Pulmonary artery endothelial cell (primary cell): ENCODE measurements around the gene LY86. TPM values are rescaled to one million over a fixed set of nuclear protein-coding genes. Genes with fewer than 3 reads are reported as not detected.
"Not testable (repeated sequence)": the region's sequence is repeated elsewhere in the genome, so short reads cannot be mapped to it uniquely, and the experiment has no call there.

Experiments used
- DNase-seq: peaks from one replicate; pipeline ENCODE4 v3.0.0-alpha.2; 2011; ENCODE audit warnings: low read depth, low spot score
- total RNA-seq: library from RNA; depleted of rRNA; stranded (reverse); fragments of >200 nt; gene quantifications from 2 replicates; pipeline ENCODE4 v1.2.3, GENCODE V29; 2014

Gene LY86
- total RNA-seq, 1 donor from 2014 or later: not detected

DNA sequence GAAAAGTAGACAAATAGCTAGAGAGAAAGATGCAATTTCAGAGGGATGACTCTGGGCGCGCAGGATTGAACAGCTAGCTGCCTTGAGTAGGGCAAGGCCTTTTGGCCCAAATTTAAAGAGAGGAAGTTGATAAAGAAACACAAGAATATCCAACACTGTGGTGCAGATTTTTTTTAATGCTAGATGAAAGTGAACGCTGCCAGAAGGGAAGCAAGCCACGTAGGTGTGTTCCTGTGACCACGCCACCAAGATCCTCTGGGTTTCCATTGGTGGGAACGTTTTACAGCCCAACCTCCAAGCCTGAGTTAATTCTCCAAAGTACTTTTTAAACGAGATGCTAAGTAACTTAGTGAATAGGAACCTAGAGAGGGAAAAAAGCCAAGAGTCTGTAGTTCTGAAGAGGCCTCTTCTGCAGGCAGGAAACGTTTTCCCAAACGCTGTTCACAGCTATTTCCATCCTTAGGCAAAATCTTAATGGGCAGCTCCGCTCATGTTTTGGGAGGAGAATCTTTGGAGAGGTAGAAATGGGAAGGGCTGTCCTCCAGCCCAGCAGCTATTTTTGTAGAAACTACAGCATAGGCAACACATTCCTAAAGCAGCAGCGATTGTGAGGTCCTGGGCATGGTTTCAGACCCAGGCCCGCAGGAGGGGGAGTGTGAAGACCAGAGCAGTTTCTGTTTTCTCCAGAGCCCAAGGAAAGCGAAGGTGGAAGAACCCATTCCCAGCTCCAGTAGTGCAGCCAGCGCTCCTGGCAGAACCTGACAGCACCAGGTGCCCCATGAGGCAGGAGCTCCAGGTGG, 8.2 kb downstream of the LY86 start:
- no peak for DNase-seq

DNA sequence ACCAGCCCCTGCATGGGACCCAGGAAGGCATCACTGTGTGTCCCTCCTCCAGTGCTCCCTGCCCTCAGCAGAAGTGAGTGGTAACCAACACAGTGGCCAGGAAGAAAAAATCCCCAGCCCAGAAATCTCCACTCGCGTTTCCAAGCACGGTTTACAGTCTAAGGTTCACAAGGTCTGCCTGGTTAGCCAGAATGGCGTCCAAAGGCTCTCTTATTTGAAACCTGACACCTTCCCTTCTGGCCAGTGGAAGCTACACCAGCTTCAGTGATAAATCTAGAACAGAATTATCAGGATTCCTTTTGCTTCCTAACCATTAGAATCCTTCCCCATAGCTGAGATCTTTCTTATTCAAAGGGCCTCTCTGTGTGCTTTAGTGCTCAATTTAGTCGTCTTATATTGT, 9.2 kb downstream of the LY86 start:
- DNase-seq: no peak

DNA sequence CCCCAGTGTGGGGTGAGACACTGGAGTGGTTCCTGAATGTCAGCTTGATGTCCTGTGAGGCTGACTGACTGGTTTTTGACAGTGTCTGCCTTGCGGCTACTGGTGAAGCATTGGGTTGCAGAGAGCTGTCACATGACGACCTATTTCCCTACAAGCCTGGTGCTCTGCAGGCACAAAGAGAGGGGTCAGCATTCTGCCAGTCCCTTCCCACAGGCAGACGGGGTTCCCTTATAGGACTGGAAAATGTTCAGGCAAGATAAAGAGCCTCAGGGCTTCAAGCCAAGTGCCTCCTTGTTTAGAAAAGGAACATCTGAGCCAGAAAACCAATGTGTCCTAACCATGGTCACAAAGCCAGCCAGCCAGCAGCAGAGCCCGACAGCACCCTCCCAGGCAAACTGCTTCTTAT, 11.0 kb downstream of the LY86 start:
- no peak for DNase-seq

DNA sequence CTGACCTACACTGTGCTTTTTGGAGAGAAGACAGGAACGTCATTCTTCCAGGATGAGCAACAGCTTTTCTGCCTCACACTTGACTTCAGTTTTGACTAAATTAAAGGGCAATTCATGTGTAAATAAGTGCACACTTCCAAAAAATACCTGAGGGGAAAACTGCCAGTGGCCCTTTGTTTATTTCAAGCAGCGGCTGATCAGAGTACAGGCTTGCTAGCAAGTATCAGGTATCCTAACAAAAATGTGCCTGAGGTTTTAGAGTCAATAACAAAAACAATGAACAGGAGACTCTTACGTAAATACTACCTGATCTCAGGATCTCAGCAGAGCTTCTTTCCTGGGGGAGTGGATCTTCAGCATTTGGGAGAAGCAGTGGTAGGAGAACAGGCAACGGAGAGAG, 12.4 kb downstream of the LY86 start:
- no peak for DNase-seq

DNA sequence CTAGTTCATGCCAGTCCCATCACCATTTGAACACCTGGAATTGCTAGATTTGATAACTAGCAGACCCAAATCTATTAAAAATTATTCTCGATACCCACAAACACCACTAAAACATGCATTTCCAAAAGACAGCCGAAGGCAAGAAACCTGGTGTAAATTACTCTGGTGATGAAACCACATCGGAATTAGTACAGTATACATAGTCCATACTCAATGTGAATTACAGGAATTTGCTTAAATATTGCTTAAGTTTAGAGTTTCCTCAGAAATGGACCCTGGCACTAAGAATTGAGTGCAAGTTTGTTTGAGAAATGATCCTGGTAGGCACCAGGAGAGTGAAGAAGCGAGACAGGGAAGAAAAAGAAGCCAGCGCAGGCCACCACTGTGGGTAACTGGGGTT, 13.7 kb downstream of the LY86 start:
- no peak for DNase-seq

DNA sequence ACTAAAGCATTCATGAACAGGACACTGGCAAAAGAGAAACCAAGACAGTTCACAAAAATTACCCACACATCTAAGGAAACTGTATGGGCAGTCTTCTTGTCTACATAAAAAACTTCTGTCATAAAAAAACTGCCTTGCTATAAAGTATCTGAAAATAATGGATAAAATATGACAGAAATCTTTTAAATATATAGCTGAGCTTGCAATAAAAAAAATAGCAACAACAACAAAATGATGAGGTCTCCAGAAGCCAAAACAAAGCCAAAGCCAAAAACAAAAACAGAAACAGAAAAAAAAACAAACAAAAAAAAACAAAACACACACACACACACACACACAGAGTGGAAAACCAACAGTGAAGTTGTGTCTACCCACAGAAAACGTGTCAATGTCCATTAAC, 14.8 kb downstream of the LY86 start:
- no peak for DNase-seq

DNA sequence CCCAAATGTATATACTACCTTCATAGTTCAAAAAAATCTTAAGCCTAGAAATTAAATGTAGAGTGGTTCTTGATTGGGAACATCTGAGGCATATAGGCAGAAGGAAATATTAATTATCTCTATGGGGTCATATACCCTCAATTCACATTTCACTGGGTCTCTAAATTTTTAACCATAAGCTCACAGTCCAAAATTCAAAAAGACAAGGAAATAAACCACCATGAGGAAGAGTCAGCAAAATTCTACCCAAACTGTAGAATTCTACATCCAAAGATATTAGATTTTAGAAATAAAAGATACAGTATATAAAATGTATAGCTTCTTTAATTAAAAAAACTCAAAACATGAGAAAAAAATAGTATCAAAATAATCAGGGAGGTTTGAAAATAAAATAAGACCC, 15.5 kb downstream of the LY86 start:
- no peak for DNase-seq

DNA sequence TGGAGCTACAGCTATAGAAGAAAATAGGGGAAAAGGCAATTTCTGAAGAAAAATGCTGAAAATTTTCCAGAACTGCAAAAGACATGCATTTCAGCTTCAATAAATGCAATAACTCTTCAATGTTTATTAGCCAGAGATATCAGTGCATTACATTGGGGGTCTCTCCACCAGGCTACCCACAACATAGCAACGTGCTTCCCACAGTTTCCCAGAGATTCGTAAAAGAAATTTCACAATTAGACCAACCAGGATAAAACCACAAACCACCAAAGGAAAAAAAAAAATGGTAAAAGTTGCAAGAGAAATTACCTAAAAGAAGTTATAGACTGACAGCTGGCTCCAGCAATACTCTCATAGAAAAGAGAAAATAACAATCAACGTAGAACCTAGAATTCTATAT, 16.0 kb downstream of the LY86 start:
- DNase-seq: no peak

DNA sequence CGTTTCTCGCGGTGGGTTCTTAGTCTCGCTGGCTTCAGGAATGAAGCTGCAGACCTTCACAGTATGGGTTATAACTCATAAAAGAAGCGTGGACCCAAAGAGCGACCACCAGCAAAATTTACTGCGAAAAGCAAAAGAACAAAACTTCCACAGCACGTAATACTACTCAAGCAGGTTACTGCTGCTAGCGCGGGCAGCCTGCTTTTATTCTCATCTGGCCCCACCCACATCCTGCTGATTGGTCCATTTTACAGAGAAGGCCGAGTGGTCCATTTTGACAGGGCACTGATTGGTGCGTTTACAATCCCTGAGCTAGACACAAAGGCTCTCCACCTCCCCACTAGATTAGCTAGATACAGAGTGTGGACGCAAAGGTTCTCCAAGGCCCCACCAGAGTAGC, 17.4 kb downstream of the LY86 start:
- no peak for DNase-seq

DNA sequence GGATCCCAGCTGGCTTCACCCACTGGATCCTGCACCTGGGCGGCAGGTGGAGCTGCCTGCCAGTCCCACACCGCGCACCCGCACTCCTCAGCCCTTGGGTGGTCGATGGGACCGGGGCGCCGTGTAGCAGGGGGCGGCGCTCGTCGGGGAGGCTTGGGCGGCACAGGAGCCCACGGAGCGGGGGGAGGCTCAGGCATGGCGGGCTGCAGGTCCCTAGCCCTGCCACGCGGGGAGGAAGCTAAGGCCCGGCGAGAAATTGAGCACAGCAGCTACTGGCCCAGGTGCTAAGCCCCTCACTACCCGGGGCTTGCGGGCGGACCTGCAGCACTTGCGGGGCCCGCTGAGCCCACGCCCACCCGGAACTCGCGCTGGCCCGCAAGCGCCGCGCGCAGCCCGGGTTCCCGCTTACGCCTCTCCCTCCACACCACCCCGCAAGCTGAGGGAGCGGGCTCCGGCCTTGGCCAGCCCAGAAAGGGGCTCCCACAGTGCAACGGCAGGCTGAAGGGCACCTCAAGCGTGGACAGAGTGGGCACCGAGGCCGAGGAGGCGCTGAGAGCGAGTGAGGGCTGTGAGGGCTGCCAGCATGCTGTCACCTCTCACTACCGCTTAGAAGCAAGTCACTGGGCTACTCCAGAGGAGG, 18.0 kb downstream of the LY86 start:
- not testable (repeated sequence) for DNase-seq

DNA sequence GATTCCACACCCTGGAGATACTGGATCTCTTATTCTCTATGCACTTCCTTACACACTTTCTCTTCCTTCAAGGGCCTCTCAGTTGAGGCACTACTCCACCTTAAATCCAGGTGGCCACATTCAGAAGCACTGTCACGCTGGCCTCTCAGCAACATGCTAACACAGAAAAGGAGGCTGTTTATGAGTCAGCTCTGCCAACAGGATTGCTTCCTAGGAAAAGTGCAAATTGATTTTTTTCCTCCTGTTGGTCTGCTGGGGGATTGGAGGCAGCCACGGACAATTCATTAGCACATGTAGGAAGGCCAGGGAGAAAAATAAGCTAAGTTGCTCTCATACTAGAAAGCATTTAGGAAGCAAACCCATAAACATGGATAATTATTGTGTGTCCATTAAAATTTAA, 20.9 kb downstream of the LY86 start:
- no peak for DNase-seq

DNA sequence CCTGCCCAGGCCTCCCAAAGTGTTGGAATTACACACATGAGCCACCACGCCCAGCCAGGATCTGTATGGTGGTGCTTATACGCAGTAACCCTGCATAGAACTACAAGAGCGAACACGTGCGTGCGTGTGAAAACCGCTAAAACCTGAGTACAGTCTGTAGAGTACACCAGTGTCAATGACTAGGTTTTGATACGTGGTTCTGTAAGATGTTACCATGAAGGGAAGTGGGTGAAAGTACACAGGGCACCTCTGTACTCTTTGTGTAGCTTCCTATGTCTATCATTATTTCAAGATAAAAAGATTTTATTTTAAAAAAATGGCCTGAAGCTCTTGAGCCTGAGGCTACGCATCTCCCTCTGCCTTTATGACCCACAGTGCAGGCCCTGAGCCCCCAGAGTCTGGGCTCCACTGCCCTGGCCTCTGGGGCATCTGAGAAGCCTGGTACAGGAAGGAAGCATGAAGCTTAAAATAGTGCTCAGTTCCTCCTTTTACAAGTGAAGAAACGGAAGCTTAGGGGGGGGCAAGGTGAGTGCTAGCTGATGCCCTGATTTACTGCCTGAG, 21.6 kb downstream of the LY86 start:
- DNase-seq: no peak

DNA sequence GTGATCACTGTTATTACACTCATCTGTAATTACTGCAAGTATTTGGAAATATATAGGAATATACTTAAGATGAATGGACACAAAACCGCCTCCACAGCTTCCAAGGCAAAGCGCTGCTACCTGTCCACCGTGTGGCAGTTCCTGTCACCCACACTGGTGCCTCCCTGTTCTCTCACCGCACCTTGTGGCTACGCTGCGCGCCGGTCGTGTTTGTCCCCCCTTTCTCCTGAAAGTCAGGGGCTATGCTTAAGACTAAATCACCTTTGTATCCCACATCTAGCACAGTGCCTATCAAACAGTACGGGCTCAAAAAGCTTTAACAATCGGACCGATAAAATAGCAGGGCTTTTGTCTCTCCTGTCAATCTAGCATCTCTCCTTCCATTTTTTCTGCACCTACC, 23.0 kb downstream of the LY86 start:
- DNase-seq: no peak

DNA sequence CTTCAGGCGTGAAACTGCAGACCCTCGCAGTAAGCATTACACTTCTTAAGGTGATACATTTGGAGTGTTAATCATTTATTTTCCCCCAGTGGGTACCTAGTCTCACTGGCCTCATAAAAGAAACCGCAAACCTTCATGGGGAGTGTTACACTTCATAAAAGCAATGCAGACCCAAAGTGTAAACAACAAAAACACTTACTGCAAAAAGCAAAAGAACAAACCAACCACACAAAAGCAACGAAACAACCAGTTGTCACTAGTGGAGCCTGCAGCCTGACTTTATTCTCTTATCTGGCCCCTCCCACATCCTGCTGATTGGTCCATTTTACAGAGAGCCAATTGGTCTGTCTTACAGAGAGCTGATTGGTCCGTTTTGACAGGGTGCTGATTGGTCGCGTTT, 23.8 kb downstream of the LY86 start:
- DNase-seq: no peak

DNA sequence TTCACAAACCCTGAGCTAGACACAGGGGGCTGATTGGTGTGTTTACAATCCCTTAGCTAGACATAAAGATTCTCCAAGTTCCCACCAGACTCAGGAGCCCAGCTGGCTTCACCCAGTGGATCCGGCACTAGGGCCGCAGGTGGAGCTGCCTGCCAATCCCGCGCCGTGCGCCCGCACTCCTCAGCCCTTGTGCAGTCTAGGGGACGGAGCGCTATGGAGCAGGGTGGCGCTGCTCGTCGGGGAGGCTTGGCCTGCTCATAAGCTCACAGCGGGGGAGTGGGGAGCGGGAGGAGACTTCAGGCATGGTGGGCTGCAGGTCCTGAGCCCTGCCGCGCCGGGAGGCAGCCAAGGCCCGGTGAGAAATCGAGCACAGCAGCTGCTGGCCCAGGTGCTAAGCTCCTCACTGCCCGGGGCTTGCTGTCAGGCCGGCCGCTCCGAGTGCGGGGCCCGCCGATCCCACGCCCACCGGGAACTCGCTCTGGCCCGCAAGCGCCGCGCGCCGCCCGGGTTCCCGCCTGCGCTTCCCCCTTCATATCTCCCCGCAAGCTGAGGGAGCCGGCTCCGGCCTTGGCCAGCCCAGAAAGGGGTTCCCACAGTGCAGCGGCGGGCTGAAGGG, 24.7 kb downstream of the LY86 start:
- not testable (repeated sequence) for DNase-seq

DNA sequence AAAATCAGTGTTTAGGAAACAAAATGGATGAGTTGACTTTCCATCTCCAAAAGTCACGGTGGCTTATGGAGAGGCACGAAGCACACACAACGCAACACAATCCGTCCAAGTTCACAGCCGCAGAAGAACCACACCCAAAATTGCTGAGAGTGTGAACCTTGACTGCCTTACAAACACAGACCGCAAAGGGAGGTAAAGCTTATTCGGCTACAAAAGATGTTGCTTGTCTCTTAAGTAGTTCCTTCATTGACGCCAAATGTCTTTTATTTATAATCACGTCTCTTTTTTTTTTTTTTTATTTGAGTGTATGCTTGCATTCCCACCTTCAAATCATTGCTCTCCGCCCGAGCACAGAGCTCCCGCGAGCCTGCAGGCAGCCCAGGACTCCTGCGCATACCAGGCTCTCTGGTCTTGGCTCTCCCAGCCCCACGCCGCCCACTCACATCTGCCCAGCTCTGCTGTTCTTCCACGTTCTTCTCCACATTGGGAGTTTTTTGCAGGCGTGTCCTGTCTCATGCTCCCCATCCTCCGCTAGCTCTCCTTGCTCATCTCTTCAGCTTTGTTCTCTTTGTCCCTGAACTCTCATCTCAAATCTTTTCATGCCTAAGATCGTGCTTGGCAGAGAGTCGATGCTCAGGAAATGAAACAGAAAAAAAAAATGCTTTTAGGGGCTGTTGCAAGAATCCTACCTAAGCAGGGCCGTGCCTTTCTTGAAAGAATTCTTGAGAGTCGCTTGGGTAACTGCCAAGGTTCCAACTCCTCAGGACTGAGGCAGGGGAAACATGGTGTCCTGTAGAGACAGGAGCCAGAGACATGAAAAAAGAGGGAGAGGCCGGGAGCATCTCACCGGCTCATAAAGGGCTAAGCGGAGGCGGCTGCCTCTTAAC, 25.8 kb downstream of the LY86 start:
- no peak for DNase-seq

DNA sequence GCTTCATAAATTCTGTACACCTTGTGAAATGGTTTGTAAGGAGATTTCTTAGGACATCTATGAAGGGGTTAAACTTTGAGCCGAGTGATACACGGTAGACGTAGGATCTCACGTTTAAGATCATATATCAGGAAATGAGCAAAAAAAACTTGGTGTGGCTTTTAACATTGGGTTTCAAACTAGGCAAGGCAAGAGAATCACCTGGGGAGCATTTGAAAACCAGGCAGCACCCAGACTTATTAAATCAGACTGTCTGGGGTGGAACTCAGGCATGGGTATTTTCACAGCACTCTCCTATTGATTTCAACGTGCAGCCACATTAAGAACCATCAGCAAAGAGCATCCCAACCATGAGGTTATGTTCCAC, 26.4 kb downstream of the LY86 start:
- DNase-seq: no peak

DNA sequence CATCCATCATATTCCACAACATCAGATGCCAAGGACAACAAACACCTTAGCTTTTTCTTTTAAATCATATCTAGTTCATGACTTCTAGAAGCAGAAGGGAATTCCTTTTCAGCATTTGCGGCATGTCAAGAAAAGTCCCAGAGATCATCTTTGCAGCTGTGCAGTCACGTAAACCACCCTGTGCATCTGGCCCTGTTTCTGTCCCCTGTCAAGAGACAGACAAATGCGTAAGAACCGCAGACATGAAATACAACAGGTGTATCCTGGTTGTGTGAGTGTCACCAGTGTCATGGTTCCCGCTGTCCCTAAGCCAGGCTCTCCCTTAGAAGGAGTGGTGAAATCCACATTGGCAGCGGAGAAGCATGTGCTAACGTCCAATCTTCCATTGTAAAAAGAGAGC, 28.1 kb downstream of the LY86 start:
- no peak for DNase-seq

DNA sequence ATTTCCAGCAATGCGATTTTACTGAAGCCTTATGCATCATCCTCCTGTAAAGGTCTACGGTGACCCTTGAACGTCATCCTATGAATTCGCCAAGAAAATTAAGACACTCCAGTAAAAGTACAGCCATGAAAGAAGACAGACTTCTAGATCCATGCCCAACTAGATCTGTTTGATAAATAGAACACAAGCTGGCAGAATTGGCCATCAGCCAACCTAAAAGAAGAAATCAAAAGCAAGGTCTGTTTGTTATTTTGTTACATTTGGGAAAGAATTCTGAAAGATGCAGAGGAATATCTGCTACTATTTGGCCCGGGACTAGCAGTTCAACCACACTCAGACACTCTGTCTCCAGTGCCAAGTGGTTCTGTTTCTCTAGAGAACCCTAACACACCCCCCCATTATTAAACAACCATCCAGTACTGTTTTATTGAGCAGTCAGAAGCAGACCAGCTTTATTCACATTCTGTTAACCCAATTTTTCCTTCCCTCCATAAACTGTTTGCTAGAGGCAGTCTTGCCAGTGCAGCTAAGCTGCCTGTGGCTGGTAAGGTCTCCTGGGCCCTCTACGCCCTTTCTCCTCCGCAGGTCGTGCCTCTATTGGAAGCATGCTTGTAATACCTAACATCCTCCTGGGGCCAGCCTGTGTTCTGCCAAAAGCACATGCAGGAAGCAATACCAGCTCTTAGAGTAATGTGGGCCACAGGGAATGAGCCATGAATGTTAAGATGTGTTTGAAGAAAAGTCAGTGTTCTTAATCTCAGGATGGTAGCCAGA, 30.7 kb downstream of the LY86 start:
- no peak for DNase-seq

DNA sequence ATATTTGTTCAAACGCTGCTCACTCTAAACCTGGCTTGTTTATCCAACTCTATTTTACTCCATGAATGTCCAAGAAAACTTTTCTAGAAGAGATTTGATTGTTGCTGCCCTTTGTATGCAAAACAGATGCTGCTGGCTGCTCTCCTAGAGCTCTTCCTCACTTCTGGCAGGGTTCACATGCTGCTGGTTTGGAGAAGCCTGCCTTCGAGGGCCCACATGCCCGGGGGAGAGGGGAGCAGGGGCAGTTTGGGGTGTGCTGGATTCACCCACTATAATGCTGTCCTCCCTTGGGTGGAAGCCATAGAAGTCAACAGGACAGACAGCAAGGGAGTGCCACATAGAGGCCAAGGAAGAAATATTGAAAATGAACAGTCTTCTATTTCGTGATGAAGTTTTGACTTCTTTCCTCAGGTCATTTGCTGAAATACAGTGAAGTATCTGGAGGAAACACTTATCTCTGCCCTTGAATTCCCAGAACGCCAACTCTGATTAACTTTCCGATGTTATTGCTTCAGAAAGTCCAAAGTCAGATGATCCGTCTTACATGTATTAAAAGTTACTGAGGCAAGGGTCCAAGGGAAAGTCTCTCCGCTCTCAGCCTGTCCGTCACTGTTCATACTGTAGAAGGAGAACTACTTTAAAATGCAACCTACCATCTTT, 32.4 kb downstream of the LY86 start:
- DNase-seq: no peak
